HG03159 (cell line): ENCODE results near the gene NYAP1.
"Not testable (repeated sequence)": the region's sequence is repeated elsewhere in the genome, so short reads cannot be mapped to it uniquely, and the experiment has no call there.

Experiments
- ATAC-seq: cut with Tn5 transposase; IDR thresholded peaks from one replicate; pipeline ENCODE4 v1.9.1; 2021; ENCODE audit warnings: mild to moderate bottlenecking, moderate library complexity; ENCODE audit not compliant: unreplicated experiment

Gene NYAP1

DNA sequence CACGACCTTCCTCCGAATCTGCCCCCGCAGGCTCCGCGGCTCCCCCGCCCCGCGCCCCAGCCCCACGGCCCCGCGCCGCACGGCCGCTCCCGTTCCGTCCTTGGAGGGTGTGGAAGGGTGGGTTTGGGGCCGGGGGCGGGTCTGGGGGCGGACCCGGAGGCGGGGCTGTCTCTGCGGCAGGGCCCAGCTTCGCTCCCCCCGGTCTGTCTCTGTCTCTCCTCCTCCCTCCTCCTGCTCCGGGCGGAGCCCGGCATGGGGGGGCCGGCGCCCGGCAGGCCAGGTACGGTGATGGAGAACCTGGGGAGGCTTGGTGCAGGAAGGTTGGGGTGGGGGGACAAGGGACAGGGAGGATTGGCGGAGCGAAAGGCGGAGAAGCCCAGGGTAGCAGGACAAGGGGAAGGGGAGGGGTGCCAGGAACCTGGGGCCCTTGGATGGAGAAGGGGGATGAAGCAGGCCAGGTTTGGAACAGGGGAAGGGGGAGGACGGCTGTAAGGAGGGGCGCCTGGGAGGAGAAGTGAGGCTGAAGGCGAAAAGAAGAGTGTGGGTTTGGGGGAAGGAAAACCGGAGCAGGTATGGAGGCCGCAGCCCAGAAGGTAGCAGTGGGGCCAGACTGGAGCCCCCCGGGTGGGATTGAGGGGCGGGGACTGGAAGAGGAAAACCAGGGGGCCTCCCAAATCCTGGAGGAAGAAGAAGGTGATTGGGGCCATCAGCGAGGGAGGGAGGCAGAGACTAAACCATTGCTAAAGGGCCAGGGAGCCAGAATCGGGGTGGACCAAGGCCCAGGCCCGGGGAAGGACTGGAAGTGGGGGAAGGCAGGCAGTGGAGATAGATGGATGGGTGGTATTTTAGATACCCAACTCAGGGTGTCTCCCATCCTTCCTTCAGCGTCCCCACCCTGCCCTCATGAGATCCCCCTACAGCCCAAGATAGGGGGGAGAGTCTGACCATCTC lies at the start of gene NYAP1:
Gene NYAP1 (plus strand): TSS at position 206 of the 951 bp plus-strand sequence. CDS start 1,385 bp downstream, outside the sequence.
- ATAC-seq: no peak

DNA sequence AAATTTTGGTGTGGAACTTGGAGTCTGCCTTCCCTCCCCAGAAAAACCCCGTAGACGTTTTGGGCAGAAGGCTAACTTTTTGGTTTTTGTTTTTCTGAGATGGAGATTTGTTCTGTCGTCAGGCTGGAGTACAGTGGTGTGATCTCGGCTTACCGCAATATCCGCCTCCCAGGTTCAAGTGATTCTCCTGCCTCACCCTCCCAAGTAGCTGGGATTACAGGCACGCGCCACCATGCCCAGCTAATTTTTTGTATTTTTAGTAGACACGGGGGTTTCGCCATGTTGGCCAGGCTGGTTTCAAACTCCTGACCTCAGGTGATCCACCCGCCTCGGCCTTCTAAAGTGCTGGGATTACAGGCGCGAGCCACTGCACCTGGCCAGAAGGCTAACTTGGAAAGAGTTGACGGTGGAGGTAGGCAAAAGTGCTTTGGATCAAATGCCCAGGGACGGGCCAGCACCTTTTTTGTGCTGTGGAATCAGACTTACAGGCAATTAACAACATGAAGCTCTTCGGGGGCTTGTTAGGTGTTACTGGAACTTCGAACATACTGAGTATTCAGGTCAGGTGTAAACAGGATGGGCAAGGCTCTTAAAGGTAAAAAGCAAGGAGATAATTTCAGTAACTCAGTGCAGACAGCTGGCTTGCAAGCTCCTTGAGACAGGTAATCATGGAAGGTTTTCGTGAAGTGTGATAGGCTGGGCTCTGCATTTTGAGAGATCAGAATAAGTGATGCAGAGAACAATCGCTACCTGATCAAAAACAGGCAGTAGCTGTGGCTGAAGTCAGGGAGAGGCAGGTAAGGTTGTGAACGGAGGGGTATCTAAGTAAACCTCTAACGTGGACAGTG lies 49.2 kb upstream of the NYAP1 start:
- no peak for ATAC-seq

DNA sequence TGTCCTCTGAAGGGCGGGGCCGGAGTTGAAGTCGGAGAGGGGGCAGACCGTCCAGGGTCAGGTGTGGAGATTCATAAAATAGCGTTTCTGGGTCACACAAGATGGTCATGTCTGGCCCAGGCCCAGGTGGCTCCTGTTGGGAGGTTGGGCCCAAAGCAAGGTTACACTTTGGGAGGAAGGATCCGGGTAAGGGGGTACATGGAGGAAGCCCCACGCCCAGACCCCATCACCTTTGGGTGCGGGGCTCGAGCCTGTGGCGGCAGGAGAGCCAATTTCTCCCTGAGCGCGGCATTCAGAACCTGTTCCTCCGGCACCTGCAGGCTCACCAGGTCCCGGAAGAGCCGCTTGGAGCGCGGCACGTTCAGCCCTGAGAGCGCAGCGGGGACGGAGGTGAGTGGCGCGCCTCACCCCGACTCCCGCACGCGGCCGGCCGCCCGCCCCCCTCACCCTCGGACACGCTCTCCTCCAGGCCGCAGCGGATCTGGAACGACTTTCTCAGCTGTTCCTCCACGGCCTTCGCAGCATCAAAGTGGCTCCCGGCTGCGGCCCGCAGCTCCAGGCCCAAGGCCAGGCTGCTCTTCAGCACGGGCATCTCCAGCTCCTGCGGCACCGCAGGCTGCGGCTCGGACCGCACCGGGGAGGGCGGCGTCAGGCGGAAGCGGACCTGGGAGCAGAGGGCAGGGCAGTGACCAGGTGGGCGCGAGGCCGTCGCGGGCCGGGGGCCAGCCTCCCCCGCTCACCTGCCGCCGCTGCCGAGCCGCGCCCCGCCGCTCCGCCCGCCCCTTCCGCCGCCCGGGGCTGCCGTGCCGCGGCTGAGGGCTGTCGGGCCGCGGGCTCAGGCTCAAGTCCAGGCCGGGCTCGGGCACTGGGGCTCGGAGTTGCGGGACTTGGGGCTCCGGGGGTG lies 48.1 kb upstream of the NYAP1 start:
- peak; percentile 28 for ATAC-seq

DNA sequence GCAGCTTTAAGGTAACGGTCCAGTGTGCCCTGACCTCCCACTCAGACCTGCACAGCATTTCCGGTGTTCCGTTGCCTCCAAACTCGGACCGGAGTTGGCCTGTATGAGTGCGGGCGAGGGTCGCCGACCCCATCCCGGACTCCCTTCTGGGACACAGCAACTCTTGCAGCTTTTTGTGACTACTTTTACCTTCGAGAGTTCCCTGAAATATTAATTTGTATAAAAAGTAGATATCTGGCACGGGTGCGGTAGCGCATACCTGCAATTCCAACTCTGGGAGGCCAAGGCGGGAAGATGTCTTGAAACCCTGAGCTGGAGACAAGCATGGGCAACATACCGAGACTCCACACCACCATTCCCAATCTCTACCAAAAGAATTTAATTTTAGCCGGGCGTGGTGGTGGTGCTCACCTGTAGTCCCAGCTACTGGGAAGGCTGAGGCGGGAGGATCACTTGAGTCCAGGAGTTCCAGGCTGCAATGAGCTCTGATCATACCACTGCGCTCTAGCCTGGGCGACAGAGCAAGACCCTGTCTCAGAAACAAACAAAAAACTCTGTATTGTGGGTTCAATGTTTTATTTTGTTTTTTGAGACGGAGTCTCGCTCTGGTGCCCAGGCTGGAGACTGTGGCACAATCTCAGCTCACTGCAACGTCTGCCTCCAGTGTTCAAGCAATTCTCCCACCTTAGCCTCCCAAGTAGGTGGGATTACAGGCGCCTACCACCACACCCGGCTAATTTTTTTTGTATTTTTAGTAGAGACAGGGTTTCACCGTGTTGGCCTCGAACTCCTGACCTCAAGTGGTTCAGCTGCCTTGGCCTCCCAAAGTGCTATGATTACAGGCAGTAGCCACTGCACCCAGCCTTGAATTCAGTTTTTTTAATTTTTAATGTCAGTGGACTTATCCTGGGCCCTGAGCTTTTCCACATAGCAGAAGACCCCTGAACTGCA lies 46.3 kb upstream of the NYAP1 start:
- ATAC-seq: no peak

DNA sequence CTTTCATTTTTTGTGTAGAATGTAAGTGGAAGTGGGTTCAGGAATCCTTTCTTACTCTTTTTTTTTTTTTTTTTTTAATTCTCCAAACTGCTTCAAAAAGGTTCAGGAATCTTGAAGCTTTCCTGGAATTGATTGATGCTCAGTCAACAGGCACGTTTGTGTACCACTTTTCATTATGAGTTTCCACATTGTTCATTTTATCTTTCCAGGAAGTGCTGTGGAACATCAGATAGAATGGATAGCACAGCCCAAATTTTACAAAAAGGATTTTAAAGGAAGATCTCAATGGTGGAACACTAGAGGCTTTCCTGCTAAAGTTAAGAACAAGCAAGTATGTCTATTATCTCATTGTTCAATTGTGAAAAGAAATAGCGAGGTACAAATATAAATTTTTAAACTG lies 45.6 kb upstream of the NYAP1 start:
- no peak for ATAC-seq

DNA sequence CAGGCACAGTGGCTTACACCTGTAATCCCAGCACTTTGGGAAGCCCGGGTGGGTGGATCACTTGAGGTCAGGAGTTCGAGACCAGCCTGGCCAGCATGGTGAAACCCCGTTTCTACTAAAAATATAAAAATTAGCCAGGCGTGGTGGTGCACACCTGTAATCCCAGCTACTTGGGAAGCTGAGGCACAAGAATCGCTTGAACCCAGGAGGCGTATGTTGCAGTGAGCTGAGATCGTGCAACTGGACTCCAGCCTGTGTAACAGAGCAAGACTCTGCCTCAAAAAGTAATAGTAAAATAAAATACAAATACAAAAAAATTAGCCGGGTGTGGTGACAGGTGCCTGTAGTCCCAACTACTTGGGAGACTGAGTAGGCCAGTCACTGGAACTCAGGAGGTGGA lies 45.0 kb upstream of the NYAP1 start:
- ATAC-seq: not testable (repeated sequence)

DNA sequence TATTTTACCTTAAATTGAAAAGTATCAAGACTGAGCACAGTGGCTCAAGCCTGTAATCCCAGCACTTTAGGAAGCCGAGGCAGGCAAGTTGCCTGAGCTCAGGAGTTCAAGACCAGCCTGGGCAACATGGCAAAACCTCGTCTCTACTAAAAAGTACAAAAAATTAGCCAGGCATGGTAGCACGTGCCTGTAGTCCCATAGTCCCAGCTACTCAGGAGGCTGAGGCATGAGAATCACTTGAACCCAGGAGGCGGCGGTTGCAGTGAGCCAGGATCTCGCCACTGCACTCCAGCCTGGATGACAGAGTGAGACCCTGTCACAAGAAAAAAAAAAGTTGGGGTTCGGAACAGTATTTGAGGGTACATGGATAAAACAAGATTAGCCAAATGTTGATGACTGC lies 44.5 kb upstream of the NYAP1 start:
- ATAC-seq: not testable (repeated sequence)

DNA sequence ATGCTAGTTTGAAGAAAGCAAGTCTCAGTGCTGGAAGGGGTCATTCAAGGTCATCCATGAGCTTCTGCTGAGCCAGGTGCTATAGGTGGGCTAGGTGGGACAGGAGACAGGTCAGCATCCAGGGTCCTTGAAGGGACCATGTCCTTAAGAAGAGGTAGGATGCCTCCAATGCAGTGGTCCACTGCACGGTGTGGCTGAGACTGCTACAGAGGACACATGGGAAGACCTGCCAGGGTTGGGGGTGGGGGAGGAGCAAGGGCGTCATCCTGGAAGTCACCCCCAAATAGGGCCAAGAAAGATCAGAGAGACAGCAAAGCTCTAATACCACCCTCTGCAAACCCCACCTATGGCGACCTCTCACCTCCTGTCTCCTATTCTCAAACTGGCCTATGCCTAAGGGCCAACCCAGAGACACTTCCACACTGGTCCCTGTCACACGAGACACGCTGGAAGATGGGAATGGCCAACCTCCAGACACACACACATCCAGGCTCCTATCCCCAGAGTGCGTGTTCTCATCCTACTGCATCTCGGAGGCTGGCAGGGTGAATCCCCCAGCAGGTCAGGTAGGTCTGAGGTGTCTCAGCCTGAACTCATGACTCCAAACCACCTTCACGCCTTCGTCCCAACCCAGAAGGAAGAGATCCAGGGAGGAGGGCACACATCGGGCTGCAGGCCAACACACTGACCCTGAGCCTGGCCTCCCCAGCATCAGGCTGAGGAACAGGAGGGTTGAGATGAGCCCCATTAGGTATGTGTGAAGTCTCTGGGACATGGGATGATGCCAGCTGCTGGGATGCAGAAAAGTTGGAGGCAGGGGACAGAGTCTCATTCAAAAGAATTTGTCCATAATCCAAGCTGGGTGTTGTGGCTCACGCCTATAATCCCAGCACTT lies 41.8 kb upstream of the NYAP1 start:
- ATAC-seq: no peak

DNA sequence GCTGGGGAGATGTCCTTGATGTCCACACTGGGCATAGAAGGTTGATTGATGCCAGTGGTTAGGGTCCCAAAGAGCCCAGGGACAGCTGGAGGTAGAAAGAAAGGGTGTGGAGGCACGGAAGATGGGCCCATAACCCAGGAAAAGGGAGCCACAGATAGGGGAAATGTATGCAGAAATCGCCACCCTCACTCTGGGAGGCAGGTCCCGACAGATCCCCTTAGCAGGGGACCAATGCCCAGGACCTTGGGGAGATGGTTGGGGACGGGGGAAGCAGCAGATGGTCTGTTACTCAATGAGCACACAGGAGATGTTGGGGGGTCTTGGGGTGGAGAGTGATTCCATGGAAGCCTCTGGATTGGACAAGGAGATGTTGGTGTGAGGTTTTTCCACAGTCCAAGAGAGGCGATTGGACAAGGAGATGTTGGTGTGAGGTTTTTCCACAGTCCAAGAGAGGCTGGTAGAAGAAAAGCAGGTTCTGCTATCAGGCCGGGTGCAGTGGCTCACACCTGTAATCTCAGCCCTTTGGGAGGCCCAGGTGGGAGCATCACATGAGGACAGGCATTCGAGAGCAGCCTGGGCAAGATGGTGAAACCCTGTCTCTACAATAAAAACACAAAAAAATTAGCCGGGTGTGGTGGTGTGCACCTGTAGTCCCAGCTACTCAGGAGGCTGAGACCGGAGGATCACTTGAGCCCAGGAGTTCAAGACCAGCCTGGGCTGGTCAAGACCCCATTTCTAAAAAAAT lies 40.5 kb upstream of the NYAP1 start:
- no peak for ATAC-seq

DNA sequence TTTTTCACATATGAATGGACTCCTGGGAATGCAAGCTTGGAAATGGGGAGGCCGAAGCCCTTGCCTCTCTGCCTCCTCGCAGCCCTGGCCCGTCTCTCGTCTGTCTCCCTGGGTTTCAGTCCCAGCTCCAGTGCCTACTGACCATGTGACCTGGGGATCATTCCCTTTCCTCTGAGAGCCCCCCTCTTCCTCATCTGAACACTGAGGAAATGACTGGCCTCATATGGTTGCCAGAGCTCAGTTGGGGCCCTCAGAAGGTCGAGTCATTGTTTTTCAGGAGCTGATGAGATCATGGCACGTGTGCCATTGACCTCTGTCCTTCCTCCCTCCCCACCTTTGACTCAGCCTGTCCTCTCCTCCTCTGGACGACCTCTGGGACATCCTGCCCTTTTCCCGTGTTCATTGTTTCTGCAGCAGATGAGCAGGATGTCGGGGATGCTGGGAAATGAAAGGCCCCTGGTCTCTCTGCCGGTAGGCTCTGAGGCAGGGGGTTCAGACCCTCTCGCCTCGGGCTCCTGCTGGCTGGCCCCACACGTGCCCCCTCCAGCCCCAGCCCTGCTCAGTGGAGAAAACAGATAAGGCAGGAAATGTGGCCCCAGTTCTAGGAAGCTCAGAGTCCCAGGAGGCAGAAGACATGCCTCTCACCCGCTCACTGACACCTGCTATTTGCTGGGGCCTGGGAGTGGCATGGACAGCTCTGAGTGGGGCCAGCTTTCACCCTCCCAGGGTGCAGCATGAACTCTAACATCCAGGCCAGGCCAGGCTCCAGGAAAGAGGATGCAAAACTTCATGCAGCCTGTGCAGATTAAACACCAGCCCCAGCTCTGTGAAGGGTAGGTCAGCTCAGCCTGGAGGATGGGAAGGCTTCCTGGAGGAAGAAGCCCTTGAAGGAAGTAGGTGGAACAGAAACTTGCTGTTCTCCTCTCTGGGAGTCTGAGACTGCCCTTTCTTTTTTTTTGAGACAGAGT lies 39.1 kb upstream of the NYAP1 start:
- ATAC-seq: no peak

DNA sequence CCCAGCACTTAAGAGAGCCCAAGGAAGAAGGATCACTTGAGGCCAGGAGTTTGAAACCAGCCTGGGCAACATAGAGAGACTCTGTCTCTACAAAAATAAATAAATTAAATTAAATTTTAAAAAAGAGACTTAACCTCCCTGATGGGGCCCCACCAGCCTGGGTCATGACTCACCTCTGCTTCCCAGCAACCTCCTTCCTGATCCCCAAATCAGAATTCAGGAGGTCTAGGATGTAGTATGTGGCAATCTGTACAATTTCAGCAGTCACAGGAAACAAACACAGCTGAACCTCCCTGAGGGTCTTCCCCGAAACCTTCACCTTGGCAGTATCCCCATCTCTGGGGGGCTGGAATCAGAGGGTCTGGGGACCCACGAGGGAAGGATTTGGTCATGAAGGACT lies 37.7 kb upstream of the NYAP1 start:
- no peak for ATAC-seq

DNA sequence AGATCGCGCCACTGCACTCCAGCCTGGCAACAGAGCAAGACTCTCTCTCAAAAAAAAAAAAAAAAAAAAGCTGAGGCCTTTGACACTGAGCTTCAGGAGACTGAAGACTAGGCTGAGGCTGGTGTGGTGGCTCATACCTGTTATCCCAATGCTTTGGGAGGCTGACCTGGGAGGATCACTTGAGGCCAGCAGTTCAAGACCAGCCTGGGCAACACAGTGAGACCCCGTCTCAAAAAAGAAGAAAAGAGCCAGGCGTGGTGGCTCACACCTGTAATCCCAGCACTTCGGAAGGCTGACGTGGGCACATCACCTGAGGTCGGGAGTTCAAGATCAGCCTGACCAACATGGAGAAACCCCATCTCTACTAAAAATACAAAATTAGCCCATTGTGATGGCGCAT lies 36.4 kb upstream of the NYAP1 start:
- not testable (repeated sequence) for ATAC-seq

DNA sequence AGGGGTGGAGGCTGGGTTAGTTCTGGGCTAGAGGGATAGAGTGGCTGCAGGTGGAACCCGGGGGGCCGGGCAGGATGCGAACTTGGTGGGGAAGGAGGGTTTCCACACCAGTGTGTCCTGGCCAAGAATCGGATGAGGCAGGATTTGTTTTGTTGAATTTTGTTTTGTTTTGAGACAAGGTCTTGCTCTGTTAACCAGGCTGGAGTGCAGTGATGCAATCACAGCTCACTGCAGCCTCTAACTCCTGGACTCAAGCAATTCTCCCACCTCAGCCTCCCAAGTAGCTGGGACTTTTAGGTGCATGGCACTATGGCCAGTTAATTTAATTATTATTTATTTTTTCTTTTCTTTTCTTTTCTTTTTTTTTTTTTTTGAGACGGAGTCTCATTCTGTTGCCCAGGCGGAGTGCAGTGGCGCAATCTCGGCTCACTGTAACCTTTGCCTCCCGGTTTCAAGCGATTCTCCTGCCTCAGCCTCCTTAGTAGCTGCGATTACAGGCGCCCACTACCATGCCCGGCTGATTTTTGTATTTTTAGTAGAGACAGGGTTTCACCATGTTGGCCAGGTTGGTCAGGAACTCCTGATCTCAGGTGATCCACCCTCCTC lies 34.4 kb upstream of the NYAP1 start:
- no peak for ATAC-seq

DNA sequence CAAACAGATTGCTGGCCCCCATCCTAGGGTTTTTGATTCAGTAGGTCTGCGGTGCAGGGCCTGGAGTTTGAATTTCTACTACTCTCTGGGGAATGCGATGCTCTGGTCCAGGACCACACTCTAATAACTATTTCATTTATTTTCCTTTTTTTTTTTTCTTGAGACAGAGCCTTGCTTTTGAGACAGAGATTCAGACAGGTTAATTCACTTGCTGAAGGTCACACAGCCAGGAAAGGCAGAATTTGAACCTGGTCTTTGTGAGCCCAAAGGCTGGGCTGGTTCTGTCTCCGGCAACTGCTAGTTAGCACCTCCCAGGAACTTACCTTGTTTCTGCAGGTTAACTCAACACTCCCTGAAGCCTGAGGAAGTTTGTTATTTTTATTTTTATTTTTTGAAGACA lies 31.2 kb upstream of the NYAP1 start:
- no peak for ATAC-seq

DNA sequence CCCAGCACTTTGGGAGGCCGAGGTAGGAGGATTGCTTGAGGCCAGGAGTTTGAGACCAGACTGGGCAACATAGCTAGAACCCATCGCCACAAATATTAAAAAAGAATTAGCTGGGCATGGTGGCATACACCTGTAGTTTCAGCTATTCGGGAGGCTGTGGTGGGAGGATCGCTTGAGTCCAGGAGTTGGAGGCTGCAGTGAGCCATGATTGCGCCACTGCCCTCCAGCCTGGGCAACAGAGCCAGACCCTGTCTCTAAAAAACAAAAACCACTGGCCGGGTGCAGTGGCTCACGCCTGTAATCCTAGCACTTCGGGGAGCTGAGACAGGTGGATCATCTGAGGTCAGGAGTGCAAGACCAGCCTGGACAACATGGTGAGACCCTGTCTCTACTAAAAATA lies 29.9 kb upstream of the NYAP1 start:
- ATAC-seq: not testable (repeated sequence)

DNA sequence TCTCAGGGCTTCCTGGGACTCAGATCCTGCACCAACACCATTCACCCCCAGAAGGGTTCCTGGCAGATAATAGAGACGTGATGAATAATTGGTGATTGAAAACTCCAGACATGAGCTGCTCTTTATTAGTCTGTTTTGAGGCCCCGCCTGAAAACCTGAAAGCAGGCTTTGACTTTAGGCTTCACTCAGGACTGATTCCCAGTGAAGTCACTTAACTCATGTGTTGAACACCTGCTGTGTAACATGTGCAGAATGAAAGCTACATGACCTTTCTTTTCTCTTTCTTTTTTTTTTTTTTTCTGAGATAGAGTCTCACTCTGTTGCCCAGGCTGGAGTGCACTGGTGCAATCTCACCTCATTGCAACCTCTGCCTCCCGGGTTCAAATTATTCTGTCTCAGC lies 28.5 kb upstream of the NYAP1 start:
- no peak for ATAC-seq
